CMK (cell line): ENCODE results near the gene DHRS1.
"Not testable (repeated sequence)": the region's sequence is repeated elsewhere in the genome, so short reads cannot be mapped to it uniquely, and the experiment has no call there.

Experiments
- DNase-seq: peaks from one replicate; pipeline ENCODE4 v3.0.0-alpha.2; 2010; ENCODE audit warnings: low read depth

The DHRS1 gene

GRCh38 chr14:24246765-24247212 is 52.8 kb downstream of the DHRS1 start:
- DNase-seq, result no peak

- DNase-seq, result not testable (repeated sequence)
Observed at GRCh38 chr14:24245350-24245749, 54.2 kb downstream of the DHRS1 start.

- no peak for DNase-seq
Observed at GRCh38 chr14:24243336-24243836, 56.2 kb downstream of the DHRS1 start.

- DNase-seq, result no peak
Observed at GRCh38 chr14:24241829-24242443, 57.6 kb downstream of the DHRS1 start.
